GM03348 (cell line): Measurements from ENCODE around the gene PDZD4.
A peak's percentile ranks its signal among the peaks of the same experiment; 100 is the strongest.

Experiments
- DNase-seq: peaks from one replicate; pipeline ENCODE4 v3.0.0; 2012; ENCODE audit warnings: low spot score

The PDZD4 gene

GRCh38 chrX:153783378-153784013 lies 46.8 kb downstream of the PDZD4 start:
- no peak for DNase-seq

GRCh38 chrX:153782871-153783270 lies 47.5 kb downstream of the PDZD4 start:
- DNase-seq, result no peak

- no peak for DNase-seq
These were observed 48.0 kb downstream of the PDZD4 start for GRCh38 chrX:153782313-153782712.

GRCh38 chrX:153781428-153782047 lies 48.8 kb downstream of the PDZD4 start:
- DNase-seq, result peak; percentile 64

GRCh38 chrX:153780678-153781427 lies 49.5 kb downstream of the PDZD4 start, which contains the start of gene SRPK3:
TSS of gene SRPK3 (plus strand) at chrX:153781041. CDS start at chrX:153781087, 46 bp downstream.
- DNase-seq, result peak; percentile 61

GRCh38 chrX:153779891-153780677 lies 50.3 kb downstream of the PDZD4 start:
- no peak for DNase-seq

- DNase-seq, result no peak
These were observed 51.7 kb downstream of the PDZD4 start for GRCh38 chrX:153778684-153779101.

GRCh38 chrX:153778181-153778580 lies 52.2 kb downstream of the PDZD4 start:
- DNase-seq, result no peak

- DNase-seq, result no peak
These were observed 52.9 kb downstream of the PDZD4 start for GRCh38 chrX:153777261-153778090.

- no peak for DNase-seq
These were observed 53.7 kb downstream of the PDZD4 start for GRCh38 chrX:153776611-153777045.

GRCh38 chrX:153776120-153776599 lies 54.2 kb downstream of the PDZD4 start:
- no peak for DNase-seq

- no peak for DNase-seq
These were observed 54.8 kb downstream of the PDZD4 start for GRCh38 chrX:153775293-153776119.

GRCh38 chrX:153774576-153775292 lies 55.6 kb downstream of the PDZD4 start:
- DNase-seq, result no peak

GRCh38 chrX:153773741-153774575 lies 56.4 kb downstream of the PDZD4 start:
- DNase-seq, result no peak

- no peak for DNase-seq
These were observed 57.1 kb downstream of the PDZD4 start for GRCh38 chrX:153773218-153773611.

GRCh38 chrX:153772316-153773217 lies 57.8 kb downstream of the PDZD4 start:
- DNase-seq, result no peak
